SW 1271 (cell line): Measurements from ENCODE around the gene E2F6.

Experiments
- DNase-seq, 2 experiments: peaks; one replicate each; lab custom pipeline; 2025; lab: John Stamatoyannopoulos, UW

E2F6 gene

GRCh38 chr2:11456251-11456650 lies 9.7 kb downstream of the E2F6 start:
- DNase-seq = no peak

GRCh38 chr2:11454824-11455223 lies 11.1 kb downstream of the E2F6 start:
- no peak for DNase-seq

GRCh38 chr2:11450791-11451190 lies 15.2 kb downstream of the E2F6 start:
- DNase-seq = no peak

- peak in 1 of 2 experiments; percentile 11 for DNase-seq
These were observed 19.2 kb downstream of the E2F6 start for GRCh38 chr2:11446733-11447248.

DNA sequence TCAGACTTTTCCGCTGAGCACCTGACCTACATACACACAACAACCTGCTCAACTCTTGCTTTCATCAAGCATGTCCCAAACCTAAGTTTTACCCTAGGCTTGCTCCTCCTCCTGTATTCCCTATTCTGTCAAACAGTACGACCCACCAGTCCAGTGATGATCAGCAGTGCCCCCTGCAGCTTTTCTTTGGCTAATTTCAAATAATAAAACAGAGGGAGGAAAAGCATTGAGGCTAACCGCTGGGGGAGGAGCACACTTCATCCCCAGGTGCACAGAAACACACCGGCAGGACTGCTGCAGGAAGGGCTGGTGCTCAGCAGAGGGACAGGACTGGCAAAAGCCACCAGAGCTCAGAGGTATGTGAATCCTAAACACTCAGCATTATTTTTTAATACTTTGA lies 21.2 kb downstream of the E2F6 start:
- DNase-seq = no peak

DNA sequence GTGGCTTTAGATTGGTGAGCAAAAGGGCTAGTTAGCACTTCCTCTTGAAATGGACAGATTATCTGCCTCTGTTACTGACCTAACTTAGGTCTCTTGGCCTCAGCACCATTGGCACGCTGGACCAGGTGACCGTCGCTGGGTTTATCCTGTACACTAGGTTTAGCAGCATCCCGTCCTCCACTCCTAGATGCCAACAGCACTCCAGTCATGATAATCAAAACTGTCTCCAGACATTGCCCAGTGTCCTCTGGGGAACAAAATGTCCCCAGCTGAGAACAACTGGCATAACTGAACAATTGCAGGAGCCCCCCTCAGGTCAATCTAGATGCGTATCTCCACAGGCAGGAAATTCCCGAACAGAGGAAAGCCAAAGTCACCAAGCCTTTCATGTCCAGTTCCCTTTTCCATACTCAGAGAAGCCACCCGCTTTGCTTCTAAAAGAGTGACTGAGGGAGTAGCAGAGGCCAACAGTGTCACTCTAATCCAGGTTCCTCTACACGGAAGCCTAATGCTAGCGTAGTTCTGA lies 27.3 kb downstream of the E2F6 start:
- DNase-seq = no peak

DNA sequence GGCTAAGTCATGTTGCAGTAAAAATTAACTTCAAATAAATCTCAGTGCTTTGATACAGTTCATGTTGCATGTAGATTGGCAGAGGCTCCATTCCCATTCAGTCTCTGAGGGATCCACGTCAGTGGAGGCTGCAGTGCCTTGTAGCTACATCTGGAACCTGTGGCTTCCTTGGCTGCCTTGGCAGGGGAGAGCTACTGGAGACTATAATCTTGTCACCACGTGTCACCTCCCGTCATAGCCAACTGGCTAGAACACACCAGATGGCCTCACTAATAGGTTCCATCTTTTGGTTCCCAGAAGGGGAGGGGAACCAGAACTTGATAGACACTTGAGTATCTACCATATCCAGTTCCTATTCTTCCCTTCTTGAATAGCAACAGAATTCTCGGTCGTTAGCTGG lies 28.4 kb downstream of the E2F6 start:
- DNase-seq = no peak

- DNase-seq = no peak
These were observed 30.9 kb downstream of the E2F6 start for GRCh38 chr2:11435036-11435435.

DNA sequence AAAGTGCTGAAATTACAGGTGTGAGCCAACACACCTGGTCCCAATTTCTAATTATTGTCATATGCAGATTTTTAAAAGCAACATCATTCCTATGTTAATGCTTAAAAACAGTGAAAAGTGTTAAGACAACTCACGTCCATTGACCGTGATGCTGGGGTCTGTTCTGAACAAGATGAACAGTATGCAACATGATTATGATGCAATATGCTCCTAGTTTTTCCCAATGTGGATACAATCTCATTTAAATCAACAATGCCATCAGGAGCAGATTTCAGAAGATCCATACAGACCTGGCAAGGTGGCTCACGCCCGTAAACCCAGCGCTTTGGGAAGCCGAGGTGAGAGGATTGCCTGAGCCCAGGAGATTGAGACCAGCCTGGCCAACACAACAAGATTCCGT lies 31.5 kb downstream of the E2F6 start:
- no peak for DNase-seq

- DNase-seq = no peak
These were observed 32.1 kb downstream of the E2F6 start for GRCh38 chr2:11433822-11434221.

DNA sequence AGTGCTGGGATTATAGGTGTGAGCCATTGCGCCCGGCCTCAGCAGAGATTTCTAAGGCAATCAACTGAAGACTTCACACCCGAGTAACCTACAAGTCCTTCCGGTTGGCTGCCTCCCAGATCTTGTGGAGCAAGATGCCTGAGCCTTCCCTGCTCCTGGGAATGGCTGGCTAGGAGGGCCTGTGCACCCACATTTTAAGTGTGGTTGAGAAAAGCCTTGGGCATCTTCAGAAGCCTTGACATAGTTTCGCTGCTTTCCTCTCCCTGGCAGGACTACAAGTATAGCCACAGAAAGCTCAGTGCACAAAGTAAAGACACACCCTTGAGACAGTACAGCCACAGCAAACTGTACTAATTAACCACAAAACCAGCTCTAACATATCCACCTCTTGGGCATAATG lies 35.2 kb downstream of the E2F6 start:
- DNase-seq = no peak

- no peak for DNase-seq
These were observed 38.7 kb downstream of the E2F6 start for GRCh38 chr2:11427224-11427623.

GRCh38 chr2:11422901-11423435 lies 43.0 kb downstream of the E2F6 start:
- DNase-seq = no peak

GRCh38 chr2:11422491-11422865 lies 43.5 kb downstream of the E2F6 start:
- DNase-seq = no peak

DNA sequence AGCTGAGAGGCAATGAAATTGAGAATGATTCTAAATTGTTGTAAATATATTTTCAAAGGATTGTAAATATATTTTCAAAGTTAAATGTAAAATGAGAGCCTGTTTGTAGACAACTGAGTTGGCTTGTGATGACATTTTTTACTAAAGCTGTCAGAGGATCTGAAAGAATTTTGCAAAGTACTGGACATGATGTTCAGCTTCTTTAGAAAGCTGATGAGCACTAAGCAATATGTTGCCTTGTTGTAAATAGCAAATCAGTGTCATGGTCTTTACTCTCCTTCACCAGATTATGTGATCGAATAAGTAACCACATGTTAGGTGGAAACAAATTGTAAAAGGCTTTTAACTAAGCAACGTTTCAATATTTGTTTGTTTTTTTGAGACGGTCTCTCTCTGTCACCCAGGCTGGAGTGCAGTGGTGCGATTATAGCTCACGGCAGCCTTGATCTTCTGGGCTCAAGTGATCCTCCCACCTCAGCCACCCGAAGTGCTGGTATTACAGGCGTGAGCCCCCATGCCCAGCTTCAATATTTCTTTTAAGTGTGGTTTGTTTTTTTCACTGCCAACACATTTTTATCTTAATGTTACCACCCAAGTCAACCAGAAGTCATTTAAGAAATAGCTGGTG lies 44.0 kb downstream of the E2F6 start:
- DNase-seq = no peak

- no peak for DNase-seq
These were observed 45.3 kb downstream of the E2F6 start for GRCh38 chr2:11420671-11421070.

DNA sequence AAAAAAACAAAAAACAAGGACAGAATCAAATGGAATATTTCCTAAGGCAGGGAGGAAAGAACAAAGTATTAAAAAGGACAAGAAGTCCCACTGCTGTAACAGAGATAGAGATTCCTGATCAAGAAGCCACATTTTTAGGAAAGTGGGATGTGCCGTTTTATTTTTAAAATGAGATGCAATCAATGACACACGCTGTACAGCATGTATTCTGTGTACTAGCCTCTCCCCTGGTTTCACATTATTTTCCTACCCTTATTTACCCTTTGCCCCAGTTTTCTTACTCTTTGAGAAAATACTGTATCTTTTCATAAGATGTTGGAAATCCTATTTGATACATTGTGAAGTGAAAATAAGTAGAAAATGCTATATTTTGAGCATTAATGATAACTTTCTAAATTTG lies 45.8 kb downstream of the E2F6 start:
- DNase-seq = no peak

DNA sequence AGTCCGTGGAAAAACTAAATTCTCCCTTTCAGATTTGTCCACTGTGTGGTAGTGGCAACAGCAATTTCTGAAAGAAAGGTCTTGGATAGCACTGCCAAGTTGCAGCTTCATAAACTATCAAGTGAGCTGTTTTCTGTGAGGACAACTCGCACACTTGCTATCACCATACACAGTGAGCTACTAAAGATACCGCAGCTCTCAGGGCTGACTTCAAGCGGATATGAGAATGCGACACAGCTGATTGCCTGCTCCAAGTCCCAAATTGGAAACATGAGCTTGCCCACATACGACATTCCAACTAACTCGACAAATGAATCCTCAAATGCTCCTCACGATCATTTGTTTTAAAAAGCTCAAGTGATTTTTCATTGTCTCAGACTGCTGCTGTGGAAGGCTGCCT lies 46.2 kb downstream of the E2F6 start:
- no peak for DNase-seq

GRCh38 chr2:11417946-11418585 lies 47.9 kb downstream of the E2F6 start:
- DNase-seq = no peak

- DNase-seq = no peak
These were observed 49.0 kb downstream of the E2F6 start for GRCh38 chr2:11416931-11417330.

- no peak for DNase-seq
These were observed 49.8 kb downstream of the E2F6 start for GRCh38 chr2:11416186-11416585.

DNA sequence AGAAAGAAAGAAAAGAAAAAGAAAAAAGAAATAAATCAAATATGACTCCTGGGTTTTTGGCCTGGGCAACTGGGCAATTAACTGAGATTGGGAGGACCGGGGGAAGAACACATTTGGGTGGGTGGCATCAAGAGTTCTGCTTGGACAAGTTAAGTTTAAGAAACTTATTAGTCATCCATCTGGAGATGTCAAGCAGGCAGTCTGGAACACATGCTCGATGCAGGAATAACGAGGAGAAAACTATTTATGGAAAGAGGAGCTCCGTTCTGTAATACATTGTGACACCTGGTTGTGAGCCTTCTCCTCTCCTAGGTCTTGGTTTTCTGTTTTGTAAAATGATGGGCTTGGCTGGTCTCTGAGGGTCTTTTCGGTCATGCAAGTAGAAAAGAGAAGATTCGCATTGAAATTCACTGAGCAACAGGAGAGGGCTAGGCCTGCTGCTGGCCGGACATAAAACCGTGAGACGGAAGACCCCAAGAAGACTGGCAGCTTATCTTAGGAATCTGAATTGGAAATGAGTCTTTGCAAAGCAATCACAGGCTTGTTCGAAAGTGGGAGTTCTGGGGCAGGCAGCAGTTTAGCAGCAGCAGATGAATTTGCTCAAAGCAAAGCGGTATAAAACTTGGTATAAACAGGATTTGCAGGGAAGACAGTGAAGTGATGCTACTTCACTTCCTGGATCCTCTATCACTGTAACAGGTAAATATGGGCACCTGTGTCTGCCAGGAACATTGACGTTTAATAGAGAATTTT lies 51.4 kb downstream of the E2F6 start:
- no peak for DNase-seq

- no peak for DNase-seq
These were observed 53.5 kb downstream of the E2F6 start for GRCh38 chr2:11412449-11412810.
